GM21423 (cell line): ENCODE measurements around the gene PRSS48.
"Not testable (repeated sequence)": the region's sequence is repeated elsewhere in the genome, so short reads cannot be mapped to it uniquely, and the experiment has no call there.

Experiments
- ATAC-seq: cut with Tn5 transposase; IDR thresholded peaks from one replicate; pipeline ENCODE4 v1.9.1; 2021; ENCODE audit warnings: mild to moderate bottlenecking, moderate library complexity; ENCODE audit not compliant: unreplicated experiment

Gene PRSS48

GRCh38 chr4:151315212-151315886 lies 38.4 kb downstream of the PRSS48 start:
- ATAC-seq = no peak

GRCh38 chr4:151316645-151317044 lies 39.7 kb downstream of the PRSS48 start:
- ATAC-seq = no peak

- ATAC-seq = no peak
Observed at GRCh38 chr4:151318307-151319006, 41.5 kb downstream of the PRSS48 start.

GRCh38 chr4:151319490-151319889 lies 42.5 kb downstream of the PRSS48 start:
- ATAC-seq = no peak

GRCh38 chr4:151321586-151321985 lies 44.6 kb downstream of the PRSS48 start:
- no peak for ATAC-seq

- not testable (repeated sequence) for ATAC-seq
Observed at GRCh38 chr4:151322161-151322560, 45.2 kb downstream of the PRSS48 start.

GRCh38 chr4:151322570-151322969 lies 45.6 kb downstream of the PRSS48 start:
- ATAC-seq = no peak

- no peak for ATAC-seq
Observed at GRCh38 chr4:151323667-151324066, 46.7 kb downstream of the PRSS48 start.

GRCh38 chr4:151324124-151324751 lies 47.3 kb downstream of the PRSS48 start:
- no peak for ATAC-seq

GRCh38 chr4:151324752-151325110 lies 47.8 kb downstream of the PRSS48 start:
- ATAC-seq = no peak

- ATAC-seq = no peak
Observed at GRCh38 chr4:151325111-151325948, 48.4 kb downstream of the PRSS48 start, which contains the start of gene SH3D19. Gene SH3D19, minus strand, starts transcription at chr4:151325605. Its CDS starts 253 bp downstream, at chr4:151325352.

- no peak for ATAC-seq
Observed at GRCh38 chr4:151325949-151326246, 48.9 kb downstream of the PRSS48 start.

- no peak for ATAC-seq
Observed at GRCh38 chr4:151329217-151330007, 52.5 kb downstream of the PRSS48 start.

GRCh38 chr4:151331276-151332042 lies 54.5 kb downstream of the PRSS48 start:
- no peak for ATAC-seq

- no peak for ATAC-seq
Observed at GRCh38 chr4:151339467-151339866, 62.5 kb downstream of the PRSS48 start.

- no peak for ATAC-seq
Observed at GRCh38 chr4:151340751-151341385, 63.9 kb downstream of the PRSS48 start.
